Activated B cell treated with CpG ODN at 0.5 μM for 24 hours (primary cell): ENCODE data around the gene FAM174C. TPM values are rescaled to one million over a fixed set of nuclear protein-coding genes. Genes with fewer than 3 reads are reported as not detected.

Experiments
- ATAC-seq: fragments of 200-7000 bp; cut with Tn5 transposase; one replicate; pipeline ENCODE4 v1.10.0; 2021; ENCODE audit warnings: low read depth, mild to moderate bottlenecking, moderate library complexity
- CTCF ChIA-PET: fragments of 350-600 bp; sonication (Branson Sonifier 250); formaldehyde crosslinking; loops from one replicate; lab custom pipeline; 2021; ENCODE audit warnings: antibody characterized with exemption; lab: Charles Lee
- POLR2A ChIA-PET: fragments of 350-600 bp; sonication (Branson Sonifier 250); formaldehyde crosslinking; loops from one replicate; lab custom pipeline; 2021; ENCODE audit warnings: antibody characterized with exemption; lab: Charles Lee
- DNase-seq: peaks from one replicate; pipeline ENCODE4 v3.0.0; 2022
- H3K27ac Mint-ChIP-seq: one replicate; pipeline ENCODE4 v1.8.0; 2020; ENCODE audit warnings: mixed read lengths
- H3K27me3 Mint-ChIP-seq: one replicate; pipeline ENCODE4 v1.8.0; 2021; ENCODE audit warnings: mixed read lengths
- H3K36me3 Mint-ChIP-seq: one replicate; pipeline ENCODE4 v1.8.0; 2021; ENCODE audit warnings: low read depth, mixed read lengths
- H3K4me1 Mint-ChIP-seq: one replicate; pipeline ENCODE4 v1.8.0; 2021; ENCODE audit warnings: mixed read lengths
- H3K4me3 Mint-ChIP-seq: one replicate; pipeline ENCODE4 v1.8.0; 2020; ENCODE audit warnings: mild to moderate bottlenecking, mixed read lengths
- H3K9me3 Mint-ChIP-seq: one replicate; pipeline ENCODE4 v1.8.0; 2020; ENCODE audit warnings: mixed read lengths
- CTCF ChIP-seq: fragments of 200-600 bp; IDR thresholded peaks from one replicate; pipeline ENCODE4 v1.8.0; 2022; ENCODE audit warnings: antibody characterized with exemption, mild to moderate bottlenecking
- intact Hi-C: fragments of 100-400 bp; cut with micrococcal nuclease; formaldehyde crosslinking; loops from one replicate; pipeline ENCODE4 v1.15.1; 2024
- total RNA-seq: library from RNA; stranded (reverse); gene quantifications from 2 replicates; pipeline ENCODE4 v1.2.3, GENCODE V29; 2022

The FAM174C gene
- total RNA-seq, 1 donor from 2014 or later = 47.9 TPM

DNA sequence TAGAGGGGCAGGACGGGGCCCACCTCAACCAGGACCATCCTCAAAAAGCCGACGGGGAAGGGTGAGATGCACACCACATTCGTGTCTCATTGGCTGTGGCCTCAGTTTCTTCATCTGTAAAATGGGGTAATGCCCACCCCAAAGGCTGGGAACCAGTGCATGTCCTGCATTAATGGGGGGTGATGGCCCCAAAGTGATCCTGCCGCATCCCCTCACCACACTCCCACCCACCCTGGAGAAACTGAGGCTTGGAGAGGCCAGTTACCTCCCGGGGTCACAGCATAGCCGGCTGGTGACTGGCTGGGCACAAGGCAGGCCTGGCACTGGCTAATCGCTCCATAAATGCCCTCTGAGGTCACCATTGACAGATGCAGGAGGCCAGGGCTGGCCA, 27.6 kb upstream of the FAM174C start:
- Mint-ChIP-seq H3K36me3 (peaks cover 8% of the 10 kb centered on the region), H3K27me3 (no peaks in the 10 kb centered on the region), H3K9me3 (no peaks in the 10 kb centered on the region), H3K4me3 (no peak overlapping the region), H3K27ac (no peak overlapping the region), H3K4me1 (peaks cover 32% of the 10 kb centered on the region)
- ChIA-PET CTCF (interaction anchor here (1.5 kb wide), 1 partner anchor 19 kb away, joined by 10 read pairs; no protein-coding TSS in a partner anchor), POLR2A (interaction anchor here (1.5 to 10.1 kb wide), 2 partner anchors 17 to 28 kb away, joined by 6 to 824 read pairs; partner anchors contain the start of genes CIRBP and FAM174C)
- intact Hi-C loops = loop anchor here (1.0 to 10.0 kb wide), 4 partner anchors 19 to 583 kb away; partner anchors contain the start of genes DAZAP1 and RNF126
- ATAC-seq (no peak), DNase-seq (no peak)
- no peak for TF ChIP-seq CTCF

DNA sequence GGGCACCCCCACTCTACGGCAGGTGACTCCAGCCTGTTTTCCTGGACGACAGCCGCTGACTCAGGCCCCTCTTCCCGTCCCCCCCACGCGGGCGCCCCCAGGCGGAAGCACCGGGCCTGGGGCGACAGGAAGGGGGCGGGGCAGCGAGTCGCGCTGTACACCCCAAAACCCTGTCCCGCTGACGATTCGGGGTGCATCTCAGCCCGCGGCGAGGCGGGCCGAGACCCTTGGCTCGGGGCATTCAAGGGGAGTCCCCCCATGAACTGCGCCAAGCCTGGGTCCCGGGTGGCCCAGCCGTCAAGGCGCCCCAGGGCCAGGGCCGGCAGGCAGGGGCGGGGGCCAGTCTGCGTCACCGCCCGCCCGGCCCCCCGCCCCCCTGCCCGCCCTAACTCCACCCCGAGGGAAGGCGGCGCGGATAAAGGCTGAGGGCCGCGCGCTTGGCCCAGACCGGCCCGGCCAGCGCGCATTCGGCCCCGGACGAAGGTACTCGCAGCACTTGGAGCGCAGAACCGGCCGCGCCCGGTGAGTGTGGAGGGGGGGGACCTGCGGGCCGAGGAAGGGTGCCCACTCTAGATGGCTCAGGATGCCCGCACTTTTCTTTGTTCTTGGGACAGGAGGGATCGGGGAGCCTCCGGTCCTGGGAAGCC, 27.1 kb upstream of the FAM174C start, which contains the start of gene MIDN:
MIDN (plus strand) TSS at position 445 of the 647 bp plus-strand sequence. CDS start 1,714 bp downstream, outside the sequence.
- Mint-ChIP-seq H3K4me3 (peak within 1 kb of the TSS; percentile 85), H3K9me3 (no peaks in the 10 kb centered on the region), H3K36me3 (peaks cover 8% of the 10 kb centered on the region), H3K27ac (peak within 1 kb of the TSS; percentile 88), H3K27me3 (no peaks in the 10 kb centered on the region), H3K4me1 (peaks cover 28% of the 10 kb centered on the region)
- ATAC-seq (peak; percentile 6), DNase-seq (peak; percentile 71)
- CTCF ChIA-PET = interaction anchor here (1.0 kb wide), 1 partner anchor 19 kb away, joined by 8 read pairs; no protein-coding TSS in a partner anchor
- POLR2A ChIA-PET = interaction anchor here (0.7 to 2.4 kb wide), 6 partner anchors 13 to 27 kb away, joined by 4 to 37 read pairs (median 4); partner anchors contain the start of genes CIRBP and FAM174C
- TF ChIP-seq CTCF = no peak
- intact Hi-C loops = loop anchor here (1.0 to 10.0 kb wide), 4 partner anchors 18 to 583 kb away; partner anchors contain the start of genes DAZAP1 and RNF126

DNA sequence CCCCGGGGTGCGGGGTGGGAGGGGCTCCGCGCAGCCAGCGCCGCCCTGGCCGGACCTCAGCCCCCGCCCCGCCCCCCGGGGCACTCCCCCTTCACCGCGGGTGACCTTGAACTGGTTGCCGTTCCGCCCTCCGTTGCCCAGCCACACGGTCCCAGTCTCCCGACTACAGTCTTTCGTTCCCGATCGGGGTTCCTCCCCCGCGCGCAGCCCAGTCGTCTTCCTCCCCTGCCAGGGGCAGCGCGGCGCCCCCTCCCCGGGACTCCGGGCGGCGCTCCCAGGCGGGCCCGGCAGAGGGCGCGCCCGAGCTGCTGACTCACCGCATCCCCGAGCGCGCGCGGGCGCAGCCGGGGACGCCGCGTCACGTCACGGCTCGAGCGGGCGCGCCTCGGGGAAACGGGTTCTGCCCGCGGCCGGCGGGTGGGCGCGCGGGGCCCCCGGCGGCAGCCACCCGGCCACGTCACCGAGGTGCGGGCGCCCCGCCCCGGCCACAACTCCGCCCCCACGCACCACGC, 26.5 kb upstream of the FAM174C start:
- Mint-ChIP-seq H3K4me3 (peak overlapping the region; percentile 85), H3K27me3 (no peaks in the 10 kb centered on the region), H3K9me3 (no peaks in the 10 kb centered on the region), H3K36me3 (peaks cover 12% of the 10 kb centered on the region), H3K27ac (peak overlapping the region; percentile 88), H3K4me1 (peaks cover 29% of the 10 kb centered on the region)
- peak; percentile 33 for TF ChIP-seq CTCF
- intact Hi-C loops = loop anchor here (1.0 to 10.0 kb wide), 5 partner anchors 11 to 584 kb away; partner anchors contain the start of genes DAZAP1 and RNF126
- POLR2A ChIA-PET = interaction anchor here (0.7 to 2.4 kb wide), 7 partner anchors 11 to 26 kb away, joined by 4 to 37 read pairs (median 4); partner anchors contain the start of genes CIRBP and FAM174C
- DNase-seq = peak; percentile 91
- peak; percentile 12 for ATAC-seq
- CTCF ChIA-PET = interaction anchor here (1.0 kb wide), 1 partner anchor 18 kb away, joined by 8 read pairs; no protein-coding TSS in a partner anchor

GRCh38 chr19:1249298-1249989, 25.9 kb upstream of the FAM174C start:
- H3K27ac Mint-ChIP-seq = peak overlapping the region; percentile 81
- ATAC-seq = peak; percentile 49
- POLR2A ChIA-PET = interaction anchor here (0.7 to 2.4 kb wide), 7 partner anchors 10 to 26 kb away, joined by 4 to 37 read pairs (median 4); partner anchors contain the start of genes CIRBP and FAM174C
- peaks cover 12% of the 10 kb centered on the region for H3K36me3 Mint-ChIP-seq
- intact Hi-C loops = loop anchor here (1.0 to 10.0 kb wide), 3 partner anchors 11 to 585 kb away; partner anchors contain the start of genes DAZAP1 and RNF126
- CTCF ChIA-PET = interaction anchor here (1.0 kb wide), 2 partner anchors 17 kb away, joined by 3 to 8 read pairs; no protein-coding TSS in a partner anchor
- H3K9me3 Mint-ChIP-seq = no peaks in the 10 kb centered on the region
- H3K27me3 Mint-ChIP-seq = no peaks in the 10 kb centered on the region
- peak; percentile 84 for DNase-seq
- no peak for TF ChIP-seq CTCF
- H3K4me3 Mint-ChIP-seq = peak overlapping the region; percentile 80
- peaks cover 31% of the 10 kb centered on the region for H3K4me1 Mint-ChIP-seq
